Prostate gland (tissue), 2 donors: ENCODE data around the gene SPOUT1. TPM values are rescaled to one million over a fixed set of nuclear protein-coding genes. Genes with fewer than 3 reads are reported as not detected.
"Not testable (repeated sequence)": the region's sequence is repeated elsewhere in the genome, so short reads cannot be mapped to it uniquely, and the experiment has no call there.

Experiments
- DNase-seq: peaks from one replicate; pipeline ENCODE4 v3.0.0-alpha.2; 2019; ENCODE audit warnings: low spot score
- H3K27ac ChIP-seq, 2 donors: fragments of 200-600 bp; sonication (generic); 2 replicates each; pipeline ENCODE4 v1.5.1; 2017 to 2019
- H3K27me3 ChIP-seq: fragments of 200-600 bp; sonication (generic); replicated peaks from 2 replicates; pipeline ENCODE4 v1.5.1; 2019; ENCODE audit not compliant: insufficient read depth
- H3K36me3 ChIP-seq, 2 donors: fragments of 200-600 bp; sonication (generic); 1 replicate in 1 of 2; 2 replicates in 1 of 2; pipeline versions ENCODE4 v1.5.1 to v1.8.1; 2017 to 2019
- H3K4me1 ChIP-seq: fragments of 200-600 bp; sonication (generic); replicated peaks from 2 replicates; pipeline ENCODE4 v1.5.1; 2019
- H3K4me3 ChIP-seq, 2 donors: fragments of 200-600 bp; sonication (generic); 2 replicates each; pipeline ENCODE4 v1.5.1; 2017 to 2019
- H3K9me3 ChIP-seq: fragments of 200-600 bp; sonication (generic); 2 replicates; pipeline ENCODE4 v1.5.1; 2017
- CTCF ChIP-seq, 4 experiments: fragments of 200-600 bp in 2 of 4; fragments of 450-650 bp in 2 of 4; sonication (generic) in 2 of 4; IDR thresholded peaks; 1 replicate in 3 of 4; 2 replicates in 1 of 4; pipeline ENCODE4 v1.5.1; 2016 to 2019; ENCODE audit warnings: antibody characterized with exemption in 4 of 4, mild to moderate bottlenecking in 2 of 4, moderate library complexity in 2 of 4
- POLR2A ChIP-seq: fragments of 450-650 bp; IDR thresholded peaks from one replicate; pipeline ENCODE4 v1.6.1; 2016; ENCODE audit warnings: antibody characterized with exemption, mild to moderate bottlenecking
- POLR2AphosphoS5 ChIP-seq: sonication (generic); formaldehyde crosslinking; IDR thresholded peaks from one replicate; pipeline ENCODE4 v1.6.1; 2017; ENCODE audit warnings: antibody characterized with exemption
- WGBS: methylation state at CpG from one replicate; pipeline ENCODE4 v1.1.5; 2018; 5-methylcytosine and 5-hydroxymethylcytosine counted together
- intact Hi-C: fragments of 100-400 bp; cut with DNase I; formaldehyde crosslinking; loops from one replicate; pipeline ENCODE4 v1.14.2; 2022
- total RNA-seq, 2 donors: library from RNA; depleted of rRNA; stranded (reverse); fragments of >200 nt; gene quantifications; one replicate each; pipeline ENCODE4 v1.1.0, GENCODE V29; 2016

SPOUT1 gene
- total RNA-seq, 2 donors from 2014 or later: 45.8 to 47.5 TPM

- no peaks in the 10 kb centered on the region for H3K9me3 ChIP-seq
- TF ChIP-seq POLR2A: no peak
- TF ChIP-seq POLR2AphosphoS5: no peak
- no peak for TF ChIP-seq CTCF (IDR thresholded peaks at IDR 0.05)
- H3K4me3 ChIP-seq: no peak overlapping the region
- no peaks in the 10 kb centered on the region for H3K4me1 ChIP-seq
- no peak for DNase-seq
- intact Hi-C loops: no loop called here
- H3K27me3 ChIP-seq: no peaks in the 10 kb centered on the region
- no peak overlapping the region for H3K27ac ChIP-seq
- WGBS: 91% methylated on average over 7 of the region's 7 CpGs
- H3K36me3 ChIP-seq: peaks cover 0 to 6% of the 10 kb centered on the region in 2 donors
Observed at GRCh38 chr9:128800061-128800460, 29.5 kb downstream of the SPOUT1 start.

- Histone ChIP-seq H3K4me1 (no peaks in the 10 kb centered on the region), H3K9me3 (no peaks in the 10 kb centered on the region), H3K4me3 (no peak overlapping the region), H3K36me3 (peaks cover 0 to 6% of the 10 kb centered on the region in 2 donors), H3K27me3 (no peaks in the 10 kb centered on the region), H3K27ac (no peak overlapping the region)
- no peak for DNase-seq
- intact Hi-C loops: no loop called here
- TF ChIP-seq POLR2A: no peak
- TF ChIP-seq POLR2AphosphoS5: no peak
- no peak for TF ChIP-seq CTCF (IDR thresholded peaks at IDR 0.05)
- WGBS: 79% methylated on average over 8 of the region's 8 CpGs
Observed at GRCh38 chr9:128798896-128799295, 30.7 kb downstream of the SPOUT1 start.

- H3K36me3 ChIP-seq: peaks cover 10 to 14% of the 10 kb centered on the region in 2 donors
- intact Hi-C loops: not testable (repeated sequence)
Observed at GRCh38 chr9:128794961-128795360, 34.6 kb downstream of the SPOUT1 start.

GRCh38 chr9:128792978-128793686 is 36.5 kb downstream of the SPOUT1 start:
- no peak overlapping the region for H3K27ac ChIP-seq
- no peaks in the 10 kb centered on the region for H3K9me3 ChIP-seq
- 87% methylated on average over 8 of the region's 8 CpGs for WGBS
- intact Hi-C loops: no loop called here
- TF ChIP-seq POLR2AphosphoS5 (no peak), POLR2A (no peak), CTCF (IDR thresholded peaks at IDR 0.05) (no peak)
- no peaks in the 10 kb centered on the region for H3K27me3 ChIP-seq
- H3K36me3 ChIP-seq: peaks cover 10 to 14% of the 10 kb centered on the region in 2 donors
- no peak for DNase-seq
- no peak overlapping the region for H3K4me3 ChIP-seq
- H3K4me1 ChIP-seq: peaks cover 3% of the 10 kb centered on the region

More at GRCh38 chr9:128794961-128795360, 34.6 kb downstream of the SPOUT1 start:
- H3K27me3 ChIP-seq, DNase-seq, H3K27ac ChIP-seq, H3K9me3 ChIP-seq, H3K4me3 ChIP-seq, H3K4me1 ChIP-seq: not testable (repeated sequence)
- WGBS: 48% methylated on average over 2 of the region's 2 CpGs

DNA sequence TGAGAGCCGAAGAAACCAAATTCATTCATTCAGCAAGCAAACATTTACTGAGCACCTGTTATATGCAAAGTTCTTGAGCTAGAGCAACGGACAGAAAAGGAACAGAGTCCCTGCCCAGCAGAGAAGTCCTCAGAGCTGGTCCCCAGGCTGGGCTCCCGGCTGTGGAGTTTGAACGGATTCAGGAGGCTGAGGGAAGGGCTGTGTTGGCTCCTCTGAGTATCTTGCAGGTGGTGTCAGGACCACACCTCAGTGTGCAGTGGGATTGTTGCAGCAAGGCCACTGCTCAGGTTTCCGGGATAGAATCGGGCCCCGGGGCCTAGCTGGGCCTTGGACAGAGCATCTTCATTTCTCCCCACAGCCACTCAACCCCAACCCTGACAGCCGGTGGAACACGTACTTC is 37.5 kb downstream of the SPOUT1 start:
- 89% methylated on average over 9 of the region's 9 CpGs for WGBS

More for the DNA sequence above, 37.5 kb downstream of the SPOUT1 start:
- Histone ChIP-seq H3K9me3 (no peaks in the 10 kb centered on the region), H3K36me3 (peaks cover 7 to 14% of the 10 kb centered on the region in 2 donors), H3K27me3 (no peaks in the 10 kb centered on the region), H3K4me3 (no peak overlapping the region), H3K27ac (no peak overlapping the region), H3K4me1 (peaks cover 7% of the 10 kb centered on the region)
- intact Hi-C loops: no loop called here
- DNase-seq: no peak
- TF ChIP-seq POLR2A (no peak), CTCF (IDR thresholded peaks at IDR 0.05) (no peak), POLR2AphosphoS5 (no peak)
